Measurements from ENCODE around the gene LRP2. TPM values are rescaled to one million over a fixed set of nuclear protein-coding genes. Genes with fewer than 3 reads are reported as not detected.

The LRP2 gene
- total RNA-seq, 1 donor from 2014 or later = 1.00 TPM

- H3K27me3 Mint-ChIP-seq (ENCODE audit: low read depth, unreplicated experiment) = peaks cover 4% of the 10 kb centered on the region
- H3K4me2 ChIP-seq (ENCODE audit: low read length) = no peak overlapping the region
Observed at GRCh38 chr2:169094676-169095075, 267.7 kb downstream of the LRP2 start.

GRCh38 chr2:169093535-169093934 is 268.8 kb downstream of the LRP2 start:
- Mint-ChIP-seq H3K36me3 (ENCODE audit: low read depth, unreplicated experiment) (no peaks in the 10 kb centered on the region), H3K4me3 (ENCODE audit: unreplicated experiment) (no peak overlapping the region), H3K4me1 (ENCODE audit: low read depth, unreplicated experiment) (peaks cover 10% of the 10 kb centered on the region), H3K9me3 (ENCODE audit: unreplicated experiment) (no peaks in the 10 kb centered on the region), H3K27me3 (ENCODE audit: low read depth, unreplicated experiment) (peaks cover 4% of the 10 kb centered on the region), H3K27ac (ENCODE audit: unreplicated experiment) (no peak overlapping the region)
- Histone ChIP-seq H4K20me1 (ENCODE audit: insufficient read depth, low read length) (no peaks in the 10 kb centered on the region), H3K27me3 (ENCODE audit: insufficient read depth, low read length) (no peaks in the 10 kb centered on the region), H3K4me3 (ENCODE audit: insufficient read depth, low read depth, low read length) (no peak overlapping the region), H3K4me1 (ENCODE audit: insufficient read depth, low read length) (peaks cover 9% of the 10 kb centered on the region), H3K4me2 (ENCODE audit: low read length) (no peak overlapping the region), H2AFZ (ENCODE audit: low read depth, low read length) (no peak overlapping the region), H3K27ac (ENCODE audit: low read depth, low read length) (no peak overlapping the region), H3K9ac (ENCODE audit: low read length) (no peak overlapping the region), H3K79me2 (ENCODE audit: insufficient read depth, low read length) (no peaks in the 10 kb centered on the region), H3K36me3 (ENCODE audit: insufficient read depth, low read length) (no peaks in the 10 kb centered on the region), H3K9me3 (ENCODE audit: insufficient read depth, low read depth, low read length) (no peaks in the 10 kb centered on the region)
- TF ChIP-seq CTCF (IDR thresholded peaks at IDR 0.05; ENCODE audit: insufficient read depth, low read depth, low read length) (no peak), EZH2 (IDR thresholded peaks at IDR 0.05; ENCODE audit: insufficient read depth, low read length) (no peak)
- no peak for FAIRE-seq
- DNase-seq (ENCODE audit: low read depth) = no peak

More at GRCh38 chr2:169094676-169095075, 267.7 kb downstream of the LRP2 start:
- Mint-ChIP-seq H3K9me3 (ENCODE audit: unreplicated experiment) (no peaks in the 10 kb centered on the region), H3K27ac (ENCODE audit: unreplicated experiment) (no peak overlapping the region), H3K4me3 (ENCODE audit: unreplicated experiment) (no peak overlapping the region), H3K36me3 (ENCODE audit: low read depth, unreplicated experiment) (no peaks in the 10 kb centered on the region), H3K4me1 (ENCODE audit: low read depth, unreplicated experiment) (peaks cover 10% of the 10 kb centered on the region)
- Histone ChIP-seq H3K79me2 (ENCODE audit: insufficient read depth, low read length) (no peaks in the 10 kb centered on the region), H3K9me3 (ENCODE audit: insufficient read depth, low read depth, low read length) (no peaks in the 10 kb centered on the region), H4K20me1 (ENCODE audit: insufficient read depth, low read length) (no peaks in the 10 kb centered on the region), H3K4me1 (ENCODE audit: insufficient read depth, low read length) (peaks cover 9% of the 10 kb centered on the region), H2AFZ (ENCODE audit: low read depth, low read length) (no peak overlapping the region), H3K36me3 (ENCODE audit: insufficient read depth, low read length) (no peaks in the 10 kb centered on the region), H3K27me3 (ENCODE audit: insufficient read depth, low read length) (no peaks in the 10 kb centered on the region), H3K4me3 (ENCODE audit: insufficient read depth, low read depth, low read length) (no peak overlapping the region), H3K9ac (ENCODE audit: low read length) (no peak overlapping the region), H3K27ac (ENCODE audit: low read depth, low read length) (no peak overlapping the region)
- TF ChIP-seq EZH2 (IDR thresholded peaks at IDR 0.05; ENCODE audit: insufficient read depth, low read length) = no peak
- no peak for TF ChIP-seq CTCF (IDR thresholded peaks at IDR 0.05; ENCODE audit: insufficient read depth, low read depth, low read length)
- FAIRE-seq (no peak), DNase-seq (ENCODE audit: low read depth) (no peak)

GRCh38 chr2:169091761-169092519 is 270.4 kb downstream of the LRP2 start:
- Histone ChIP-seq H3K4me3 (ENCODE audit: insufficient read depth, low read depth, low read length) (no peak overlapping the region), H3K9ac (ENCODE audit: low read length) (no peak overlapping the region), H3K36me3 (ENCODE audit: insufficient read depth, low read length) (no peaks in the 10 kb centered on the region), H2AFZ (ENCODE audit: low read depth, low read length) (no peak overlapping the region), H3K79me2 (ENCODE audit: insufficient read depth, low read length) (no peaks in the 10 kb centered on the region), H3K4me2 (ENCODE audit: low read length) (no peak overlapping the region), H3K27me3 (ENCODE audit: insufficient read depth, low read length) (no peaks in the 10 kb centered on the region), H3K27ac (ENCODE audit: low read depth, low read length) (no peak overlapping the region), H3K9me3 (ENCODE audit: insufficient read depth, low read depth, low read length) (no peaks in the 10 kb centered on the region), H3K4me1 (ENCODE audit: insufficient read depth, low read length) (peaks cover 9% of the 10 kb centered on the region), H4K20me1 (ENCODE audit: insufficient read depth, low read length) (no peaks in the 10 kb centered on the region)
- H3K36me3 Mint-ChIP-seq (ENCODE audit: low read depth, unreplicated experiment) = no peaks in the 10 kb centered on the region
- TF ChIP-seq EZH2 (IDR thresholded peaks at IDR 0.05; ENCODE audit: insufficient read depth, low read length) (no peak), CTCF (IDR thresholded peaks at IDR 0.05; ENCODE audit: insufficient read depth, low read depth, low read length) (no peak)
- peaks cover 10% of the 10 kb centered on the region for H3K4me1 Mint-ChIP-seq (ENCODE audit: low read depth, unreplicated experiment)
- peak; percentile 77 for DNase-seq (ENCODE audit: low read depth)
- no peak for FAIRE-seq
- H3K27me3 Mint-ChIP-seq (ENCODE audit: low read depth, unreplicated experiment) = no peaks in the 10 kb centered on the region
- no peak overlapping the region for H3K4me3 Mint-ChIP-seq (ENCODE audit: unreplicated experiment)
- no peak overlapping the region for H3K27ac Mint-ChIP-seq (ENCODE audit: unreplicated experiment)
- H3K9me3 Mint-ChIP-seq (ENCODE audit: unreplicated experiment) = no peaks in the 10 kb centered on the region

Measured in astrocyte (in vitro differentiated cells and primary cell).